K562 (cell line): ENCODE results near the gene TRIOBP. TPM values are rescaled to one million over a fixed set of nuclear protein-coding genes. Genes with fewer than 3 reads are reported as not detected.

Source experiments
- CBX8 ChIP-seq: fragments of 200-600 bp; sonication (generic); IDR thresholded peaks from 2 replicates; pipeline ENCODE4 v1.6.1; 2012; ENCODE audit warnings: borderline replicate concordance, mixed run types, low read depth, mild to moderate bottlenecking, moderate library complexity, mixed read lengths, low read length, control low read depth, inconsistent platforms; ENCODE audit not compliant: poor library complexity, severe bottlenecking; ENCODE audit errors: extremely low read depth
- CREBBP ChIP-seq: IDR thresholded peaks from one replicate; pipeline ENCODE4 v1.6.1; 2012; ENCODE audit warnings: low read depth, mild to moderate bottlenecking, control low read depth, inconsistent platforms, low read length
- FOXK1 ChIP-seq: sonication (generic); formaldehyde crosslinking; IDR thresholded peaks from 2 replicates; pipeline ENCODE4 v1.8.0; 2022; ENCODE audit warnings: missing genetic modification reagents, mild to moderate bottlenecking, borderline replicate concordance
- GATAD2B ChIP-seq: fragments of 450-650 bp; IDR thresholded peaks from 2 replicates; pipeline ENCODE4 v1.6.1; 2017; ENCODE audit warnings: mild to moderate bottlenecking, borderline replicate concordance
- MAZ ChIP-seq, 2 experiments: fragments of 450-650 bp in 1 of 2; sonication (generic) in 1 of 2; formaldehyde crosslinking; IDR thresholded peaks in 1 of 2; conservative IDR thresholded peaks in 1 of 2; 2 replicates each; pipeline versions ENCODE4 v1.4.0 to v1.5.0; 2020; ENCODE audit warnings: mild to moderate bottlenecking in 1 of 2, missing genetic modification reagents in 1 of 2
- MTA3 ChIP-seq: fragments of 450-650 bp; formaldehyde crosslinking; IDR thresholded peaks from 2 replicates; pipeline ENCODE4 v1.6.1; 2017; ENCODE audit warnings: mild to moderate bottlenecking, borderline replicate concordance
- NEUROD1 ChIP-seq: fragments of 150-350 bp; IDR thresholded peaks from 2 replicates; pipeline ENCODE4 v1.6.1; 2014; ENCODE audit warnings: borderline replicate concordance, low read length, low read depth; ENCODE audit not compliant: partially characterized antibody
- NR2C2 ChIP-seq, 2 experiments: fragments of 200-800 bp in 1 of 2; sonication (Bioruptor generic) in 1 of 2; sonication (generic) in 1 of 2; formaldehyde crosslinking in 1 of 2; IDR thresholded peaks; 2 replicates each; pipeline versions ENCODE4 v1.6.1 to v1.8.0; 2016 to 2022; ENCODE audit warnings: mild to moderate bottlenecking in 1 of 2, missing compliant biosample characterization in 1 of 2, missing genetic modification characterization in 1 of 2, missing genetic modification reagents in 1 of 2
- polyA plus RNA-seq, 8 experiments: library from polyadenylated mRNA; depleted of rRNA in 4 of 8; stranded (reverse) in 5 of 8; unstranded in 3 of 8; fragments of >200 nt; fragmentation: Nextera tagmentation in 2 of 8; fragmentation: Illumina TruSeq in 1 of 8; extraction: Ambion mirVana in 2 of 8; extraction: Trizol in 1 of 8; gene quantifications; 2 replicates each; pipeline versions ENCODE4 v1.2.1 to v1.2.3, GENCODE V29; 2011 to 2014; ENCODE audit warnings: inconsistent platforms in 1 of 8, missing spikeins in 1 of 8
- total RNA-seq, 7 experiments: library from RNA; depleted of rRNA in 6 of 7; stranded (reverse); fragments of >200 nt in 6 of 7; fragmentation: Illumina TruSeq in 2 of 7; extraction: Trizol in 2 of 7; gene quantifications; 2 replicates each; pipeline versions ENCODE4 v1.2.1 to v1.2.3, GENCODE V29; 2011 to 2021; ENCODE audit warnings: low replicate concordance in 1 of 7
- TF ChIP-seq, protein P1 (sequence below), 2 experiments: fragments of 450-650 bp; formaldehyde crosslinking in 1 of 2; IDR thresholded peaks; 2 replicates each; pipeline versions ENCODE4 v1.4.0 to v1.6.1; 2014 to 2020; ENCODE audit warnings: mild to moderate bottlenecking in 2 of 2, borderline replicate concordance in 1 of 2, low read depth in 1 of 2
- TF ChIP-seq, protein P2 (sequence below), 2 experiments: fragments of 150-350 bp in 1 of 2; IDR thresholded peaks; 2 replicates each; pipeline ENCODE4 v1.6.1; 2012 to 2016; ENCODE audit warnings: low read depth in 2 of 2, low read length in 2 of 2, mild to moderate bottlenecking in 1 of 2, moderate library complexity in 1 of 2

The TRIOBP gene
- total and polyA plus RNA-seq, 9 of the 15 experiments (the other 6 are each of a cell fraction or from before 2014, with no cell fraction given): 0.24 to 13.8 (median 5.5) TPM

DNA sequence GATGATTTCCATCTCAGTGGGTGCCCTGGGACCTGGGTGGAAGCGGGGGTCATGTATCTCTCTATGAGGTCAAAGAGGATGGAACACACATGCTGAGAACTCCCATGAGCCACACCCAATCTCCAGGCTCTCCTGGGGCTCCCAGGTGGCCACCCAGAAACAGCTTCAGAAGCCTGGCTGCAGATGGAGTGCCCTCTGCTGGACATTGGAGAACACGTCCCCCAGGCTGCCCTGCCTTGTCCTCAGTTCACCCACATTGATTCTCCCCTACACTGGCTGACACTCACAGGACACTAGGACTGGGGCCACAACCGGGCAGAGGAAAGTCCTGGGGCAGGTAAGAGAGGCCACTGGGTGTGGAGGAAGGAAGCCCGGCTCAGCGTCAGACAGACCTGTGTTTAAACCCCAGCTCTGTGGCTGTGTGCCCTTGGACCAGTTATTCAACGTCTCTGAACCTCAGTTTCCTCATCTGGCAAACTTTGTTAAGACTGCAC is 15.2 kb upstream of the TRIOBP start (continued):
- TF ChIP-seq, protein P1, sequence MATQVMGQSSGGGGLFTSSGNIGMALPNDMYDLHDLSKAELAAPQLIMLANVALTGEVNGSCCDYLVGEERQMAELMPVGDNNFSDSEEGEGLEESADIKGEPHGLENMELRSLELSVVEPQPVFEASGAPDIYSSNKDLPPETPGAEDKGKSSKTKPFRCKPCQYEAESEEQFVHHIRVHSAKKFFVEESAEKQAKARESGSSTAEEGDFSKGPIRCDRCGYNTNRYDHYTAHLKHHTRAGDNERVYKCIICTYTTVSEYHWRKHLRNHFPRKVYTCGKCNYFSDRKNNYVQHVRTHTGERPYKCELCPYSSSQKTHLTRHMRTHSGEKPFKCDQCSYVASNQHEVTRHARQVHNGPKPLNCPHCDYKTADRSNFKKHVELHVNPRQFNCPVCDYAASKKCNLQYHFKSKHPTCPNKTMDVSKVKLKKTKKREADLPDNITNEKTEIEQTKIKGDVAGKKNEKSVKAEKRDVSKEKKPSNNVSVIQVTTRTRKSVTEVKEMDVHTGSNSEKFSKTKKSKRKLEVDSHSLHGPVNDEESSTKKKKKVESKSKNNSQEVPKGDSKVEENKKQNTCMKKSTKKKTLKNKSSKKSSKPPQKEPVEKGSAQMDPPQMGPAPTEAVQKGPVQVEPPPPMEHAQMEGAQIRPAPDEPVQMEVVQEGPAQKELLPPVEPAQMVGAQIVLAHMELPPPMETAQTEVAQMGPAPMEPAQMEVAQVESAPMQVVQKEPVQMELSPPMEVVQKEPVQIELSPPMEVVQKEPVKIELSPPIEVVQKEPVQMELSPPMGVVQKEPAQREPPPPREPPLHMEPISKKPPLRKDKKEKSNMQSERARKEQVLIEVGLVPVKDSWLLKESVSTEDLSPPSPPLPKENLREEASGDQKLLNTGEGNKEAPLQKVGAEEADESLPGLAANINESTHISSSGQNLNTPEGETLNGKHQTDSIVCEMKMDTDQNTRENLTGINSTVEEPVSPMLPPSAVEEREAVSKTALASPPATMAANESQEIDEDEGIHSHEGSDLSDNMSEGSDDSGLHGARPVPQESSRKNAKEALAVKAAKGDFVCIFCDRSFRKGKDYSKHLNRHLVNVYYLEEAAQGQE (IDR thresholded peaks at IDR 0.05; ENCODE audit: borderline replicate concordance): peak; percentile 87
- TF ChIP-seq, protein P1 (CRISPR knock-in tag; IDR thresholded peaks at IDR 0.05; ENCODE audit: low read depth): no peak
- no peak for TF ChIP-seq MTA3
- TF ChIP-seq MAZ (CRISPR knock-in tag; conservative IDR thresholded peaks at IDR 0.05 in 1 of 2, IDR thresholded peaks at IDR 0.05 in 1 of 2): 0 out of 4 replicates have a peak, but pooled peaks of 1 of the 2 experiments have one; percentile 14
- TF ChIP-seq CBX8: no peak
- TF ChIP-seq FOXK1: no peak
- TF ChIP-seq NR2C2 (CRISPR knock-in tag; IDR thresholded peaks at IDR 0.05): no peak
- no peak for TF ChIP-seq NR2C2 (tag; IDR thresholded peaks at IDR 0.05)
- TF ChIP-seq CREBBP: no peak
- TF ChIP-seq, protein P2, sequence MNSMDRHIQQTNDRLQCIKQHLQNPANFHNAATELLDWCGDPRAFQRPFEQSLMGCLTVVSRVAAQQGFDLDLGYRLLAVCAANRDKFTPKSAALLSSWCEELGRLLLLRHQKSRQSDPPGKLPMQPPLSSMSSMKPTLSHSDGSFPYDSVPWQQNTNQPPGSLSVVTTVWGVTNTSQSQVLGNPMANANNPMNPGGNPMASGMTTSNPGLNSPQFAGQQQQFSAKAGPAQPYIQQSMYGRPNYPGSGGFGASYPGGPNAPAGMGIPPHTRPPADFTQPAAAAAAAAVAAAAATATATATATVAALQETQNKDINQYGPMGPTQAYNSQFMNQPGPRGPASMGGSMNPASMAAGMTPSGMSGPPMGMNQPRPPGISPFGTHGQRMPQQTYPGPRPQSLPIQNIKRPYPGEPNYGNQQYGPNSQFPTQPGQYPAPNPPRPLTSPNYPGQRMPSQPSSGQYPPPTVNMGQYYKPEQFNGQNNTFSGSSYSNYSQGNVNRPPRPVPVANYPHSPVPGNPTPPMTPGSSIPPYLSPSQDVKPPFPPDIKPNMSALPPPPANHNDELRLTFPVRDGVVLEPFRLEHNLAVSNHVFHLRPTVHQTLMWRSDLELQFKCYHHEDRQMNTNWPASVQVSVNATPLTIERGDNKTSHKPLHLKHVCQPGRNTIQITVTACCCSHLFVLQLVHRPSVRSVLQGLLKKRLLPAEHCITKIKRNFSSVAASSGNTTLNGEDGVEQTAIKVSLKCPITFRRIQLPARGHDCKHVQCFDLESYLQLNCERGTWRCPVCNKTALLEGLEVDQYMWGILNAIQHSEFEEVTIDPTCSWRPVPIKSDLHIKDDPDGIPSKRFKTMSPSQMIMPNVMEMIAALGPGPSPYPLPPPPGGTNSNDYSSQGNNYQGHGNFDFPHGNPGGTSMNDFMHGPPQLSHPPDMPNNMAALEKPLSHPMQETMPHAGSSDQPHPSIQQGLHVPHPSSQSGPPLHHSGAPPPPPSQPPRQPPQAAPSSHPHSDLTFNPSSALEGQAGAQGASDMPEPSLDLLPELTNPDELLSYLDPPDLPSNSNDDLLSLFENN (IDR thresholded peaks at IDR 0.05; ENCODE audit: low read depth in 2 of 2, low read length in 2 of 2): no peak
- TF ChIP-seq NEUROD1: no peak
- no peak for TF ChIP-seq GATAD2B
